Epithelial cell of proximal tubule (primary cell): ENCODE data around the gene DNAJA4. TPM values are rescaled to one million over a fixed set of nuclear protein-coding genes. Genes with fewer than 3 reads are reported as not detected.
A peak's percentile ranks its signal among the peaks of the same experiment; 100 is the strongest.

Experiments
- DNase-seq: peaks from one replicate; pipeline ENCODE4 v3.0.0-alpha.2; 2011; ENCODE audit warnings: low read depth
- H3K4me3 ChIP-seq: 2 replicates; pipeline ENCODE4 v1.5.1; 2011; ENCODE audit warnings: low read depth, mild to moderate bottlenecking, low read length
- CTCF ChIP-seq: conservative IDR thresholded peaks from 2 replicates; pipeline ENCODE4 v1.5.1; 2012; ENCODE audit warnings: low read depth, mild to moderate bottlenecking, low read length
- total RNA-seq: library from RNA; depleted of rRNA; stranded (reverse); fragments of >200 nt; gene quantifications from 2 replicates; pipeline ENCODE4 v1.2.3, GENCODE V29; 2015

DNAJA4 gene
- total RNA-seq, 1 donor from 2014 or later: 10.2 TPM

DNA sequence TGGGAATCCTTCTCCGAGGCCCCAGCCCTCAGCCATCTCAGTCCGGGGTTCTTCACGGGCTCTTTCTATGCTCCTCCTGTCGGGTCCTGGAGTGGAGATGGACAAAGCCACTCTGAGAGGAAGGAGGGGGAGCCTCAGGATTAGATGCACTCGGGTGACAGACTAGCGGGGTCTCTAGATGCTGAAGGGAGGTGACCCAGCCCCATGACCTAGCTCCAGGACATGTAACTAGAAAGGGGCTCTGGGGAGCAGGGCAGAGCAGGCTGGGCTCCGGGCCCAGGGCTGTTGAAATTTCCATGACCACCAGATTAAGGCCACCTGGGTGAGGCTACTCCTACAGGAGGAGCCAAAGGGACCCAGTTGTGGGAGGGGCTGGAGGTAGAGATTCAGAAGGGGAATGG, 49.8 kb downstream of the DNAJA4 start:
- no peak for TF ChIP-seq CTCF
- no peak for DNase-seq
- no peak overlapping the region for H3K4me3 ChIP-seq

DNA sequence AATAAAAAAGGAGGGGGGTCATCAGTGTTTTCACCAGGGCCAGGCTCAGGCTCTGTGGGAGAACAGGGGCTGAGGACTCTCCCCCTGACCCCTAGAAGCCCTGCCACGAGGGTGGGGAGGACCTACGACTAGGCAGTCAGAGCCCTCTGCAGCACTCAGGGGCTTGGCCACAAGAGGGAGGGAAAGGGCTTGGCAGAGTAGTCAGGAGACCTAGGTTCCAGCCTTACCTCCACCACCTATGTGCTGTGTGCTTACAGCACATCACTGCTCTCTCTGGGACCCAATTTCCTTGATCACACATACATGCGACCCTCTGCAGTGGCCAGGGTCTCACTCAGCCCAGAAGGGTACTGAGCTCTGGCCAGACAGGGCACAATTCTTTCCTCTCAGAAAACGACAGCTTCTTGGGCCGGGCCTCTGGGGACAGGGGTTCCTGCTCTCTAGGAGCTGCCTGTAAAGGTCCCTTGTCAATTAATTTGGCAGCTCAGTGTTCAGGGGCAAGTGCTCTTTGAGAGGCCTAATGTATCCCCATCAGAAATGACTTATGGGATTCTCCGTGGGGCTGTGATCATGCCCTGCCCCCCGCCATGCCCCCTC, 51.4 kb downstream of the DNAJA4 start:
- TF ChIP-seq CTCF: peak; percentile 48
- no peak overlapping the region for H3K4me3 ChIP-seq
- DNase-seq: no peak

DNA sequence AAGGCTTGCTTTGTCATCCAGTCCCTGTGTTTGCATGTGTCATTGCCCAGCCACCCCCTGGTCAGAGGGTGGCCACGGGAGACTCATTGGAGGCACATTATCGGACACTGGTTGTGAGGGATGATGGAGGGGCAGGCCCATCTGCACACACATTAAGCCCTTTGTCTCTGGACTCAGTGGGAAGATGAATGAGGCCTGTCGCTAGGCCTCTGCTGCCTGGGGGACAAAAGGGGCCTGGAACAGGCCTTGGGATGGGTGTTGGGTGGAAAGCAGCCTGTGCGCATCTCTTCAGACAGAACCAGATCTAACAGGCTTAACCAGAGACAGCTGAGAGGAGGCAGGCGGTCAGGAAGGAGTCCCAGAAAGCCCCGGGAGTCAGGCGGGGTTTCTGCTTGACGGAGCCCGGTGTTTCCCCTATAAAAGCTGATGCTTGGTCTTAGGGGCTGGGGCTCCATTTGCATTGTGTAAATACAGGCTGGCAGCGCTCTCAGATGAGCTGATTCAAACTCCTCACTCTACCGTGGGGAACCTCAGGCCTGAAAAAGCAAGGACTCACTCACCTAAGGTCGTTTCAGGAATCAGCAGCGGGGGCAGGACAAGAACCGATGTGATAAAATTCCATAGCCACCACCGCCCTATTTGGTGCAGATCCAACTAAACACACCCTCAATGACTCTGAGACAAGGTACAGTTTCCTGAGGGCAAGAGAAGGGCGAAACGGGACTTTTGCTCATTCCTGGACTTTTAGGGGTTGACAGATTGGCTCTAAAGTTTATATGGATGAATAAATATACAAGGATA, 52.1 kb downstream of the DNAJA4 start:
- TF ChIP-seq CTCF: no peak
- DNase-seq: no peak
- no peak overlapping the region for H3K4me3 ChIP-seq

DNA sequence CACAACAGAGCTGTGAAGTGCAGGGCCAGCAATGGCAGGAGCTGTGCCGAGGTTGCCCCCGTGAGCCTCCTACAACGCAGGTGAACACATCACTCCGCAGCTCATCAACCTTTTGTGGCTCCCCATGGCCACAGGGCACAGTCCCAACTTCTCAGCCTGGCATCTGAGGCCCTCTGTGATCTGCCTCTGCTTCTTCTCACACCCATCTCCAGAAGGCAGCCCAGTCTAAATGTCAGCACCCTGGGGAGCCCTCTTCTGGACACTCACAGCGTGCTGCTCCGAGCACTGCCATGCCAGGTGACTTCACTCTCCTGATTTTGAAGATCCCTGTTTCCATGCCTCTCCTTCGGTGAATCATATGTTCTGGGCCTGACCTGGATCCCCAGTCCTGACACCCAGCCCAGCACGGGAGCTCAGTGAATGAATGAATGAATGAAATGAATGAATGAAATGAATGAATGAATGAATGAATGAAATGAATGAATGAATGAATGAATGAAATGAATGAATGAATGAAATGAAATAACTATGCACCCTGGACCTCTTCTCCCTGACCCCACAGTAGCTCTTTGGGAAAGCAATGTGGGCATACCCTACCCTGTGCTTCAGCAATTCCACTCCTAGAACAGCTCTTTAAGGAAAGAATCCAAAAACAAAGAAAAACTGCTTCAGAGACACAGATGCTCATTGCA, 52.9 kb downstream of the DNAJA4 start:
- no peak overlapping the region for H3K4me3 ChIP-seq
- no peak for DNase-seq
- peak; percentile 35 for TF ChIP-seq CTCF

- DNase-seq: no peak
- TF ChIP-seq CTCF: no peak
- no peak overlapping the region for H3K4me3 ChIP-seq
Measured at GRCh38 chr15:78319588-78319987, 55.2 kb downstream of the DNAJA4 start.

DNA sequence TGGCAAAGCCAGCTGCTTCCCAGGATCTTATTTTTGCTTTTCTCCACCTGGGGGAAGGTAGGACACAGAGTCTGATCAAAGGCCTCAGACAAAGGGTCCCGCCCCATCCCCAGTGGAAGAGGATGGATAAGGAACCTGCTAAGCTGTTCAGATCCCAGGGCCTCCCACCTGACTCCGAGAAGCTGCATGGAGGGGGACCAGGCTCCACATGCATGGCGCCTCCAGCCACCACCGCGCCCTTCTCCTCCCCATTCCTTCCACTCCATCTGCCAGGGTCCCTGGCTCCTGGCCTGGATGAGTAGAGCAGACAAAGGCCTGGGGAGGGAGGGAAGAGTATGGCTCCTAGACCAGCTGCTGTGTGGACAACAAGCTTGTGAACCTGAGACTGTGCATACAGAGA, 55.8 kb downstream of the DNAJA4 start:
- no peak overlapping the region for H3K4me3 ChIP-seq
- TF ChIP-seq CTCF: no peak
- DNase-seq: no peak
